Liver (tissue), 9 donors: ENCODE results near the gene HES6. TPM values are rescaled to one million over a fixed set of nuclear protein-coding genes. Genes with fewer than 3 reads are reported as not detected.

Experiments used
- DNase-seq: peaks from one replicate; pipeline ENCODE4 v3.0.0-alpha.2; 2017; ENCODE audit warnings: low spot score
- H3K27ac ChIP-seq, 2 donors: one replicate each; pipeline ENCODE4 v1.7.0; 2013; ENCODE audit warnings: inconsistent platforms in 2 of 2, low read length in 2 of 2, control low read depth in 1 of 2, low read depth in 1 of 2, mild to moderate bottlenecking in 1 of 2
- H3K27me3 ChIP-seq, 4 donors: one replicate each; pipeline versions ENCODE4 v1.6.1 to v1.7.0; 2013; ENCODE audit warnings: low read length in 3 of 4, inconsistent platforms in 1 of 4, mild to moderate bottlenecking in 1 of 4, moderate library complexity in 1 of 4; ENCODE audit not compliant: control insufficient read depth in 4 of 4, insufficient read depth in 4 of 4
- H3K36me3 ChIP-seq, 4 donors: one replicate each; pipeline versions ENCODE4 v1.6.1 to v1.7.0; 2013; ENCODE audit warnings: low read length in 3 of 4, mild to moderate bottlenecking in 3 of 4, low read depth in 1 of 4, moderate library complexity in 1 of 4; ENCODE audit not compliant: control insufficient read depth in 4 of 4, insufficient read depth in 3 of 4
- H3K4me1 ChIP-seq, 4 donors: one replicate each; pipeline versions ENCODE4 v1.6.1 to v1.7.0; 2013; ENCODE audit warnings: low read length in 3 of 4, mild to moderate bottlenecking in 3 of 4, moderate library complexity in 1 of 4; ENCODE audit not compliant: control insufficient read depth in 4 of 4, insufficient read depth in 4 of 4
- H3K4me3 ChIP-seq, 3 donors: one replicate each; pipeline versions ENCODE4 v1.6.1 to v1.7.0; 2013; ENCODE audit warnings: low read length in 3 of 3, control low read depth in 1 of 3, low read depth in 1 of 3, mild to moderate bottlenecking in 1 of 3
- H3K9ac ChIP-seq, 2 donors: one replicate each; pipeline ENCODE4 v1.7.0; 2013; ENCODE audit warnings: low read length in 2 of 2, mild to moderate bottlenecking in 2 of 2, moderate library complexity in 2 of 2, control low read depth in 1 of 2, low read depth in 1 of 2
- H3K9me3 ChIP-seq, 4 donors: one replicate each; pipeline versions ENCODE4 v1.6.1 to v1.7.0; 2013; ENCODE audit warnings: low read length in 3 of 4; ENCODE audit not compliant: control insufficient read depth in 4 of 4
- EGR1 ChIP-seq, 2 donors: IDR thresholded peaks; 2 replicates each; pipeline ENCODE4 v1.6.1; 2016 to 2018; ENCODE audit warnings: antibody characterized with exemption in 2 of 2, low read depth in 2 of 2
- FOXA2 ChIP-seq: IDR thresholded peaks from 2 replicates; pipeline ENCODE4 v1.6.1; 2016; ENCODE audit warnings: antibody characterized with exemption
- GABPA ChIP-seq, 2 donors: IDR thresholded peaks in 1 of 2; conservative IDR thresholded peaks in 1 of 2; 2 replicates each; pipeline ENCODE4 v1.6.1; 2016; ENCODE audit warnings: antibody characterized with exemption in 2 of 2, mild to moderate bottlenecking in 1 of 2, moderate library complexity in 1 of 2
- HNF4G ChIP-seq: IDR thresholded peaks from 2 replicates; pipeline ENCODE4 v1.6.1; 2016; ENCODE audit warnings: antibody characterized with exemption
- JUND ChIP-seq, 2 donors: IDR thresholded peaks; 2 replicates each; pipeline ENCODE4 v1.6.1; 2016; ENCODE audit warnings: antibody characterized with exemption in 2 of 2
- NR2F2 ChIP-seq: IDR thresholded peaks from 2 replicates; pipeline ENCODE4 v1.6.1; 2016; ENCODE audit warnings: antibody characterized with exemption
- RAD21 ChIP-seq, 2 donors: IDR thresholded peaks; 2 replicates each; pipeline ENCODE4 v1.6.1; 2016; ENCODE audit warnings: antibody characterized with exemption in 2 of 2, mild to moderate bottlenecking in 2 of 2
- SP1 ChIP-seq: IDR thresholded peaks from 2 replicates; pipeline ENCODE4 v1.6.1; 2018; ENCODE audit warnings: antibody characterized with exemption, mild to moderate bottlenecking
- TAF1 ChIP-seq: conservative IDR thresholded peaks from 2 replicates; pipeline ENCODE4 v1.6.1; 2016; ENCODE audit warnings: antibody characterized with exemption, mild to moderate bottlenecking
- YY1 ChIP-seq: IDR thresholded peaks from 2 replicates; pipeline ENCODE4 v1.6.1; 2016; ENCODE audit warnings: antibody characterized with exemption, mild to moderate bottlenecking
- WGBS: extraction: QIAGEN DNeasy Blood & Tissue Kit; methylation state at CpG from one replicate; pipeline ENCODE4 v1.1.7; 2013; 5-methylcytosine and 5-hydroxymethylcytosine counted together
- polyA plus RNA-seq, 2 donors: library from polyadenylated mRNA; stranded (reverse) in 1 of 2; unstranded in 1 of 2; fragments of 200-250 nt in 1 of 2; fragments of >200 nt in 1 of 2; fragmentation: Nextera tagmentation in 1 of 2; extraction: Ambion mirVana in 1 of 2; gene quantifications; one replicate each; pipeline versions ENCODE4 v1.2.1 to v1.2.3, GENCODE V29; 2013 to 2015
- total RNA-seq, 2 donors: library from RNA; depleted of rRNA; stranded (reverse); fragments of >200 nt; gene quantifications; one replicate each; pipeline ENCODE4 v1.2.3, GENCODE V29; 2014
- TF ChIP-seq, protein P1 (sequence below): IDR thresholded peaks from 2 replicates; pipeline ENCODE4 v1.6.1; 2016; ENCODE audit warnings: antibody characterized with exemption
- TF ChIP-seq, protein P2 (sequence below): IDR thresholded peaks from 2 replicates; pipeline ENCODE4 v1.6.1; 2016; ENCODE audit warnings: antibody characterized with exemption
- TF ChIP-seq, protein P3 (sequence below): IDR thresholded peaks from 2 replicates; pipeline ENCODE4 v1.6.1; 2016; ENCODE audit warnings: antibody characterized with exemption, mild to moderate bottlenecking
- TF ChIP-seq, protein P4 (sequence below): IDR thresholded peaks from 2 replicates; pipeline ENCODE4 v1.6.1; 2016; ENCODE audit warnings: antibody characterized with exemption
- donor health status: healthy.
- donor health status: healthy.
- donor health status: healthy.
- donor health status: healthy.
- donor health status: healthy.

HES6 gene
- total and polyA plus RNA-seq, 4 donors: 1.7 to 13.2 (median 2.6) TPM

DNA sequence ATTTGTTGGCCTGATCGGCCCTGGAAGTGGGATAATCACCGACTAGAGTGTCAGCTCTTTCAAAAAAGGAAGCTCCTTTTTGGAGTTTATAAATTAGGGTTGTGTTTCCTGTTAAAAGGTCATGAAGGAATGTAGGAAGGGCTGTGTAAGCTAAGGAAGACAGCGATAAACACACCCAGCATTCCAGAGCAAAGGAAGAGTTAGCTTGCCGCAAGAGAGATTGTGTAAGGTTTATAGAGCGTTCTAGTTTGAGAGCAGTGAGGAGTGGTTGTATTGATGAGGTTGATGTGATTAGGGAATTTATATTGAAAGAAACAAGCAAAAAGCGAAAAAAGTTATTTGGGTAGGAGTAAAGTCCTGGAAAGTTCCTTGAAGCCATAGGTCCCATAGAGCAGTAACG is 32.8 kb downstream of the HES6 start:
- 73% methylated on average over 7 of the region's 7 CpGs for WGBS
- H3K36me3 ChIP-seq: no peaks in the 10 kb centered on the region

DNA sequence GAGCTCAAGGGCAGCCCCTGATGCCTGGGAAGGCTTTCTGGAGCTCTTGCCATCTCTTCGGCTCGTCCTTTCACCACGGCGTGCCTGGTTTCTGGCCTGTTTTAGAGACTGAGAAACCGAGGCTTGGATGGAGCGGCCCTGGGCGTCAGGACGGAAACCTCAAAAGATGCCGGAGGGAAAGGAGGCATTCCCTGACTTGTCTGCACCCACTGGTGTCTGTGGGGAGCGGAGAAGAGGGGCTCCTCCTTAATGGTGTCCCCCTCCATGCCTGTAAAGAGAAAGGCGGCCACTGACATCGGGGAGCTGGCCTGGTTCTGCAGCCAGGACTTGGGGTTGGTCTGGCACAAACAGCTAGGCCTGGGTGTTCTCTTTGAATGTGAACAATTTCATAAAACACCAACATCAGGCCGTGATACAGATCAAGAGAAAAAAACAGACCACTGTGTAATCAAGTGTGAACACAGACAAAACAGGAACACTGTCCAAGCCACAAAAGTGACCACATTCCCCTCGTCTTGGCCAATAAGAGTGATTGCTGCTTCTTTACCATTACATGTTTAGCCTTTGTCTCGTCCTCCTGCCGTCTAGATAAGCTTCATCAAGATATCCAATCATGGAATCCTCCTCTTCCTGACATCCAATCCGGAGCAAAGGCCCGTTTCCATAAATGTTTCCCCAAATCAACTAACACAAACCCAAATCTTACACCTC is 35.7 kb downstream of the HES6 start:
- DNase-seq: no peak
- Histone ChIP-seq H3K36me3 (no peaks in the 10 kb centered on the region), H3K4me3 (peak overlapping the region; percentile 28 to 99 (median 70)), H3K27ac (peak overlapping the region; percentile 47 to 78), H3K9ac (peak overlapping the region; percentile 23 to 85), H3K9me3 (no peaks in the 10 kb centered on the region), H3K27me3 (no peaks in the 10 kb centered on the region), H3K4me1 (peaks cover 10 to 29% (median 20%) of the 10 kb centered on the region in 4 donors)
- WGBS: 57% methylated on average over 18 of the region's 18 CpGs
- TF ChIP-seq, protein P1, sequence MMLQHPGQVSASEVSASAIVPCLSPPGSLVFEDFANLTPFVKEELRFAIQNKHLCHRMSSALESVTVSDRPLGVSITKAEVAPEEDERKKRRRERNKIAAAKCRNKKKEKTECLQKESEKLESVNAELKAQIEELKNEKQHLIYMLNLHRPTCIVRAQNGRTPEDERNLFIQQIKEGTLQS: no peak
- no peak for TF ChIP-seq TAF1
- TF ChIP-seq, protein P2, sequence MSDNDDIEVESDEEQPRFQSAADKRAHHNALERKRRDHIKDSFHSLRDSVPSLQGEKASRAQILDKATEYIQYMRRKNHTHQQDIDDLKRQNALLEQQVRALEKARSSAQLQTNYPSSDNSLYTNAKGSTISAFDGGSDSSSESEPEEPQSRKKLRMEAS: no peak
- TF ChIP-seq, protein P3, sequence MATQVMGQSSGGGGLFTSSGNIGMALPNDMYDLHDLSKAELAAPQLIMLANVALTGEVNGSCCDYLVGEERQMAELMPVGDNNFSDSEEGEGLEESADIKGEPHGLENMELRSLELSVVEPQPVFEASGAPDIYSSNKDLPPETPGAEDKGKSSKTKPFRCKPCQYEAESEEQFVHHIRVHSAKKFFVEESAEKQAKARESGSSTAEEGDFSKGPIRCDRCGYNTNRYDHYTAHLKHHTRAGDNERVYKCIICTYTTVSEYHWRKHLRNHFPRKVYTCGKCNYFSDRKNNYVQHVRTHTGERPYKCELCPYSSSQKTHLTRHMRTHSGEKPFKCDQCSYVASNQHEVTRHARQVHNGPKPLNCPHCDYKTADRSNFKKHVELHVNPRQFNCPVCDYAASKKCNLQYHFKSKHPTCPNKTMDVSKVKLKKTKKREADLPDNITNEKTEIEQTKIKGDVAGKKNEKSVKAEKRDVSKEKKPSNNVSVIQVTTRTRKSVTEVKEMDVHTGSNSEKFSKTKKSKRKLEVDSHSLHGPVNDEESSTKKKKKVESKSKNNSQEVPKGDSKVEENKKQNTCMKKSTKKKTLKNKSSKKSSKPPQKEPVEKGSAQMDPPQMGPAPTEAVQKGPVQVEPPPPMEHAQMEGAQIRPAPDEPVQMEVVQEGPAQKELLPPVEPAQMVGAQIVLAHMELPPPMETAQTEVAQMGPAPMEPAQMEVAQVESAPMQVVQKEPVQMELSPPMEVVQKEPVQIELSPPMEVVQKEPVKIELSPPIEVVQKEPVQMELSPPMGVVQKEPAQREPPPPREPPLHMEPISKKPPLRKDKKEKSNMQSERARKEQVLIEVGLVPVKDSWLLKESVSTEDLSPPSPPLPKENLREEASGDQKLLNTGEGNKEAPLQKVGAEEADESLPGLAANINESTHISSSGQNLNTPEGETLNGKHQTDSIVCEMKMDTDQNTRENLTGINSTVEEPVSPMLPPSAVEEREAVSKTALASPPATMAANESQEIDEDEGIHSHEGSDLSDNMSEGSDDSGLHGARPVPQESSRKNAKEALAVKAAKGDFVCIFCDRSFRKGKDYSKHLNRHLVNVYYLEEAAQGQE: no peak
- no peak for TF ChIP-seq RAD21 (IDR thresholded peaks at IDR 0.05)
- no peak for TF ChIP-seq HNF4G
- TF ChIP-seq FOXA2: no peak
- no peak for TF ChIP-seq YY1
- no peak for TF ChIP-seq SP1
- no peak for TF ChIP-seq NR2F2
- no peak for TF ChIP-seq EGR1 (IDR thresholded peaks at IDR 0.05; ENCODE audit: low read depth in 2 of 2)
- TF ChIP-seq, protein P4, sequence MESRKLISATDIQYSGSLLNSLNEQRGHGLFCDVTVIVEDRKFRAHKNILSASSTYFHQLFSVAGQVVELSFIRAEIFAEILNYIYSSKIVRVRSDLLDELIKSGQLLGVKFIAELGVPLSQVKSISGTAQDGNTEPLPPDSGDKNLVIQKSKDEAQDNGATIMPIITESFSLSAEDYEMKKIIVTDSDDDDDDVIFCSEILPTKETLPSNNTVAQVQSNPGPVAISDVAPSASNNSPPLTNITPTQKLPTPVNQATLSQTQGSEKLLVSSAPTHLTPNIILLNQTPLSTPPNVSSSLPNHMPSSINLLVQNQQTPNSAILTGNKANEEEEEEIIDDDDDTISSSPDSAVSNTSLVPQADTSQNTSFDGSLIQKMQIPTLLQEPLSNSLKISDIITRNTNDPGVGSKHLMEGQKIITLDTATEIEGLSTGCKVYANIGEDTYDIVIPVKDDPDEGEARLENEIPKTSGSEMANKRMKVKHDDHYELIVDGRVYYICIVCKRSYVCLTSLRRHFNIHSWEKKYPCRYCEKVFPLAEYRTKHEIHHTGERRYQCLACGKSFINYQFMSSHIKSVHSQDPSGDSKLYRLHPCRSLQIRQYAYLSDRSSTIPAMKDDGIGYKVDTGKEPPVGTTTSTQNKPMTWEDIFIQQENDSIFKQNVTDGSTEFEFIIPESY: no peak
- no peak for TF ChIP-seq GABPA (IDR thresholded peaks at IDR 0.05 in 1 of 2, conservative IDR thresholded peaks at IDR 0.05 in 1 of 2)

More for the DNA sequence above, 32.8 kb downstream of the HES6 start:
- Histone ChIP-seq H3K9me3 (no peaks in the 10 kb centered on the region), H3K4me1 (peaks cover 7 to 14% (median 12%) of the 10 kb centered on the region in 4 donors), H3K9ac (no peak overlapping the region), H3K27me3 (no peaks in the 10 kb centered on the region), H3K27ac (no peak overlapping the region), H3K4me3 (no peak overlapping the region)
- DNase-seq: no peak
- TF ChIP-seq, protein P2: no peak
- TF ChIP-seq RAD21 (IDR thresholded peaks at IDR 0.05) (no peak), GABPA (IDR thresholded peaks at IDR 0.05 in 1 of 2, conservative IDR thresholded peaks at IDR 0.05 in 1 of 2) (no peak), JUND (IDR thresholded peaks at IDR 0.05) (no peak), SP1 (no peak), HNF4G (no peak)
